Activated CD8-positive, alpha-beta T cell treated with anti-CD3 and anti-CD28 coated beads for 36 hours (primary cell): ENCODE measurements around the gene ALKAL2. TPM values are rescaled to one million over a fixed set of nuclear protein-coding genes. Genes with fewer than 3 reads are reported as not detected.

Source experiments
- ATAC-seq: fragments of 200-7000 bp; cut with Tn5 transposase; one replicate; pipeline ENCODE4 v1.10.0; 2021; ENCODE audit warnings: mild to moderate bottlenecking, moderate library complexity
- CTCF ChIA-PET: fragments of 350-600 bp; sonication (Branson Sonifier 250); formaldehyde crosslinking; loops from one replicate; lab custom pipeline; 2021; ENCODE audit warnings: antibody characterized with exemption; lab: Charles Lee
- POLR2A ChIA-PET: fragments of 350-600 bp; sonication (Branson Sonifier 250); formaldehyde crosslinking; loops from one replicate; lab custom pipeline; 2021; ENCODE audit warnings: antibody characterized with exemption; lab: Charles Lee
- DNase-seq: peaks from one replicate; pipeline ENCODE4 v3.0.0-alpha.2; 2020
- H3K27ac Mint-ChIP-seq: one replicate; pipeline ENCODE4 v1.8.0; 2021; ENCODE audit warnings: mild to moderate bottlenecking, mixed read lengths
- H3K27me3 Mint-ChIP-seq: one replicate; pipeline ENCODE4 v1.8.0; 2021; ENCODE audit warnings: mixed read lengths
- H3K36me3 Mint-ChIP-seq: one replicate; pipeline ENCODE4 v1.8.0; 2021; ENCODE audit warnings: low read depth, mixed read lengths
- H3K4me1 Mint-ChIP-seq: one replicate; pipeline ENCODE4 v1.8.0; 2021; ENCODE audit warnings: low read depth, mixed read lengths
- H3K4me3 Mint-ChIP-seq: one replicate; pipeline ENCODE4 v1.8.0; 2021; ENCODE audit warnings: mild to moderate bottlenecking, moderate library complexity, mixed read lengths
- H3K9me3 Mint-ChIP-seq: one replicate; pipeline ENCODE4 v1.8.0; 2021; ENCODE audit warnings: mixed read lengths
- CTCF ChIP-seq: fragments of 200-600 bp; IDR thresholded peaks from one replicate; pipeline ENCODE4 v1.8.0; 2022; ENCODE audit warnings: antibody characterized with exemption, mild to moderate bottlenecking
- intact Hi-C: fragments of 100-400 bp; cut with micrococcal nuclease; formaldehyde crosslinking; loops from one replicate; pipeline ENCODE4 v1.10.0; 2022
- total RNA-seq, 2 experiments: library from RNA; stranded (reverse); gene quantifications; one replicate each; pipeline ENCODE4 v1.2.3, GENCODE V29; 2021

ALKAL2 gene
- total RNA-seq, 2 experiments from 2014 or later: not detected

- no peak for ATAC-seq
- peaks cover 18% of the 10 kb centered on the region for H3K9me3 Mint-ChIP-seq
- H3K4me3 Mint-ChIP-seq: no peak overlapping the region
- POLR2A ChIA-PET: no interaction called here
- DNase-seq: no peak
- CTCF ChIA-PET: interaction anchor here (1.5 to 2.6 kb wide), 4 partner anchors 12 to 32 kb away, joined by 3 to 12 read pairs (median 4); no protein-coding TSS in a partner anchor
- peaks cover 6% of the 10 kb centered on the region for H3K4me1 Mint-ChIP-seq
- intact Hi-C loops: no loop called here
- no peaks in the 10 kb centered on the region for H3K27me3 Mint-ChIP-seq
- TF ChIP-seq CTCF: no peak
- H3K36me3 Mint-ChIP-seq: peaks cover 34% of the 10 kb centered on the region
- no peak overlapping the region for H3K27ac Mint-ChIP-seq
Measured at GRCh38 chr2:258933-259332, 29.0 kb downstream of the ALKAL2 start.

GRCh38 chr2:257842-258241 is 30.0 kb downstream of the ALKAL2 start:
- Mint-ChIP-seq H3K27me3 (no peaks in the 10 kb centered on the region), H3K4me3 (no peak overlapping the region), H3K4me1 (peaks cover 1% of the 10 kb centered on the region), H3K27ac (no peak overlapping the region), H3K9me3 (peaks cover 18% of the 10 kb centered on the region), H3K36me3 (peaks cover 32% of the 10 kb centered on the region)
- no peak for ATAC-seq
- intact Hi-C loops: no loop called here
- CTCF ChIA-PET: interaction anchor here (1.1 to 2.6 kb wide), 4 partner anchors 9 to 24 kb away, joined by 3 to 12 read pairs (median 4); no protein-coding TSS in a partner anchor
- no peak for TF ChIP-seq CTCF
- DNase-seq: no peak
- POLR2A ChIA-PET: no interaction called here

- no peaks in the 10 kb centered on the region for H3K4me1 Mint-ChIP-seq
- peaks cover 30% of the 10 kb centered on the region for H3K36me3 Mint-ChIP-seq
- TF ChIP-seq CTCF: no peak
- no peaks in the 10 kb centered on the region for H3K27me3 Mint-ChIP-seq
- ChIA-PET CTCF (interaction anchor here (1.1 to 2.6 kb wide), 4 partner anchors 9 to 23 kb away, joined by 3 to 12 read pairs (median 4); no protein-coding TSS in a partner anchor), POLR2A (no interaction called here)
- no peak for DNase-seq
- intact Hi-C loops: no loop called here
- no peak overlapping the region for H3K27ac Mint-ChIP-seq
- no peak for ATAC-seq
- H3K9me3 Mint-ChIP-seq: peaks cover 18% of the 10 kb centered on the region
- H3K4me3 Mint-ChIP-seq: no peak overlapping the region
Measured at GRCh38 chr2:257429-257828, 30.5 kb downstream of the ALKAL2 start.

GRCh38 chr2:256094-256493 is 31.8 kb downstream of the ALKAL2 start:
- ChIA-PET POLR2A (no interaction called here), CTCF (interaction anchor here (1.0 kb wide), 2 partner anchors 9 to 54 kb away, joined by 3 read pairs; no protein-coding TSS in a partner anchor)
- no peak overlapping the region for H3K27ac Mint-ChIP-seq
- H3K9me3 Mint-ChIP-seq: peaks cover 18% of the 10 kb centered on the region
- H3K4me1 Mint-ChIP-seq: no peaks in the 10 kb centered on the region
- ATAC-seq (no peak), DNase-seq (no peak)
- TF ChIP-seq CTCF: no peak
- H3K4me3 Mint-ChIP-seq: no peak overlapping the region
- peaks cover 30% of the 10 kb centered on the region for H3K36me3 Mint-ChIP-seq
- no peaks in the 10 kb centered on the region for H3K27me3 Mint-ChIP-seq
- intact Hi-C loops: no loop called here

GRCh38 chr2:255195-255594 is 32.7 kb downstream of the ALKAL2 start:
- Mint-ChIP-seq H3K4me3 (no peak overlapping the region), H3K36me3 (peaks cover 21% of the 10 kb centered on the region), H3K4me1 (no peaks in the 10 kb centered on the region), H3K9me3 (peaks cover 17% of the 10 kb centered on the region), H3K27me3 (no peaks in the 10 kb centered on the region), H3K27ac (no peak overlapping the region)
- intact Hi-C loops: no loop called here
- ATAC-seq (no peak), DNase-seq (no peak)
- ChIA-PET POLR2A (interaction anchor here (1.2 kb wide), 1 partner anchor 13 kb away, joined by 3 read pairs; no protein-coding TSS in a partner anchor), CTCF (interaction anchor here (0.6 to 1.0 kb wide), 3 partner anchors 9 to 53 kb away, joined by 3 read pairs; no protein-coding TSS in a partner anchor)
- TF ChIP-seq CTCF: no peak
